H9 (cell line): ENCODE results near the gene PKN3. TPM values are rescaled to one million over a fixed set of nuclear protein-coding genes. Genes with fewer than 3 reads are reported as not detected.
A peak's percentile ranks its signal among the peaks of the same experiment; 100 is the strongest.

ENCODE experiments used
- DNase-seq: peaks from one replicate; pipeline ENCODE4 v3.0.0-alpha.2; 2017
- H2AFZ ChIP-seq: one replicate; pipeline ENCODE4 v1.6.1; 2013; ENCODE audit warnings: mild to moderate bottlenecking, low read length, control low read depth, moderate library complexity
- H2AK5ac ChIP-seq: 2 replicates; pipeline ENCODE4 v1.6.1; 2013; ENCODE audit warnings: low read length, control low read depth, mixed read lengths; ENCODE audit not compliant: insufficient read length
- H2BK120ac ChIP-seq: one replicate; pipeline ENCODE4 v1.6.1; 2013; ENCODE audit warnings: low read depth, mild to moderate bottlenecking, low read length, control low read depth, inconsistent platforms; ENCODE audit not compliant: poor library complexity, severe bottlenecking
- H2BK12ac ChIP-seq: 2 replicates; pipeline ENCODE4 v1.6.1; 2013; ENCODE audit warnings: low read length, control low read depth, mixed read lengths, low read depth; ENCODE audit not compliant: insufficient read length
- H2BK15ac ChIP-seq: 2 replicates; pipeline ENCODE4 v1.6.1; 2013; ENCODE audit warnings: low read depth, low read length, control low read depth
- H2BK20ac ChIP-seq: one replicate; pipeline ENCODE4 v1.6.1; 2013; ENCODE audit warnings: low read depth, mild to moderate bottlenecking, low read length, control low read depth, inconsistent platforms; ENCODE audit not compliant: poor library complexity, severe bottlenecking
- H2BK5ac ChIP-seq: 2 replicates; pipeline ENCODE4 v1.6.1; 2013; ENCODE audit warnings: low read length, control low read depth, mixed read lengths; ENCODE audit not compliant: insufficient read length
- H3K14ac ChIP-seq: 2 replicates; pipeline ENCODE4 v1.6.1; 2013; ENCODE audit warnings: low read length, control low read depth; ENCODE audit not compliant: insufficient read depth
- H3K18ac ChIP-seq: 2 replicates; pipeline ENCODE4 v1.6.1; 2013; ENCODE audit warnings: low read depth, mild to moderate bottlenecking, mixed read lengths, low read length, control low read depth; ENCODE audit not compliant: insufficient read length
- H3K23ac ChIP-seq: 2 replicates; pipeline ENCODE4 v1.6.1; 2013; ENCODE audit warnings: low read length, control low read depth, mixed read lengths, low read depth; ENCODE audit not compliant: insufficient read length
- H3K23me2 ChIP-seq: 2 replicates; pipeline ENCODE4 v1.6.1; 2013; ENCODE audit warnings: low read depth, mild to moderate bottlenecking, mixed read lengths, low read length, control low read depth; ENCODE audit not compliant: insufficient read length, poor library complexity, severe bottlenecking
- H3K27ac ChIP-seq: 2 replicates; pipeline ENCODE4 v1.5.1; 2013; ENCODE audit warnings: low read length, control low read depth, mixed read lengths, low read depth; ENCODE audit not compliant: insufficient read length
- H3K27me3 ChIP-seq: 2 replicates; pipeline ENCODE4 v1.6.1; 2013; ENCODE audit warnings: low read length, control low read depth, inconsistent platforms; ENCODE audit not compliant: insufficient read depth
- H3K4ac ChIP-seq: 2 replicates; pipeline ENCODE4 v1.6.1; 2013; ENCODE audit warnings: low read depth, mild to moderate bottlenecking, control low read depth, inconsistent platforms, low read length, moderate library complexity
- H3K4me1 ChIP-seq: 2 replicates; pipeline ENCODE4 v1.6.1; 2013; ENCODE audit warnings: low read length, control low read depth, inconsistent platforms; ENCODE audit not compliant: insufficient read depth
- H3K4me2 ChIP-seq: 2 replicates; pipeline ENCODE4 v1.6.1; 2013; ENCODE audit warnings: low read length, control low read depth, mixed read lengths; ENCODE audit not compliant: insufficient read length, insufficient read depth
- H3K56ac ChIP-seq: 2 replicates; pipeline ENCODE4 v1.6.1; 2013; ENCODE audit warnings: low read depth, mild to moderate bottlenecking, mixed read lengths, low read length, control low read depth; ENCODE audit not compliant: insufficient read length
- H3K79me1 ChIP-seq: 2 replicates; pipeline ENCODE4 v1.6.1; 2013; ENCODE audit warnings: low read depth, mild to moderate bottlenecking, moderate library complexity, low read length, control low read depth, inconsistent platforms; ENCODE audit not compliant: insufficient read depth, poor library complexity, severe bottlenecking
- H3K79me2 ChIP-seq: 2 replicates; pipeline ENCODE4 v1.6.1; 2013; ENCODE audit warnings: low read length, control low read depth, inconsistent platforms; ENCODE audit not compliant: insufficient read depth
- H3K9ac ChIP-seq: 2 replicates; pipeline ENCODE4 v1.6.1; 2013; ENCODE audit warnings: low read length, control low read depth, mixed read lengths; ENCODE audit not compliant: insufficient read length; ENCODE audit errors: extremely low read depth
- H3K9me3 ChIP-seq: one replicate; pipeline ENCODE4 v1.6.1; 2013; ENCODE audit warnings: low read depth, low read length, inconsistent platforms; ENCODE audit not compliant: control insufficient read depth
- H3T11ph ChIP-seq: one replicate; pipeline ENCODE4 v1.6.1; 2013; ENCODE audit warnings: mild to moderate bottlenecking, low read length, control low read depth, inconsistent platforms
- H4K20me1 ChIP-seq: one replicate; pipeline ENCODE4 v1.6.1; 2013; ENCODE audit not compliant: control insufficient read depth, insufficient read length, insufficient read depth
- H4K5ac ChIP-seq: 2 replicates; pipeline ENCODE4 v1.6.1; 2013; ENCODE audit warnings: low read depth, mild to moderate bottlenecking, mixed read lengths, low read length, control low read depth; ENCODE audit not compliant: insufficient read length
- H4K8ac ChIP-seq: replicated peaks from 2 replicates; pipeline ENCODE4 v1.6.1; 2013; ENCODE audit warnings: low read length, control low read depth, mixed read lengths, low read depth; ENCODE audit not compliant: insufficient read length
- H4K91ac ChIP-seq: 2 replicates; pipeline ENCODE4 v1.6.1; 2013; ENCODE audit warnings: low read depth, mild to moderate bottlenecking, moderate library complexity, mixed read lengths, low read length, control low read depth; ENCODE audit not compliant: insufficient read length
- H3K27ac Mint-ChIP-seq, 3 experiments: 2 replicates in 2 of 3; 3 replicates in 1 of 3; pipeline ENCODE4 v1.8.0; 2020 to 2021; ENCODE audit warnings: mixed read lengths in 3 of 3, mild to moderate bottlenecking in 1 of 3, moderate library complexity in 1 of 3
- H3K27me3 Mint-ChIP-seq: 2 replicates; pipeline ENCODE4 v1.8.0; 2021; ENCODE audit warnings: low read depth, mild to moderate bottlenecking, moderate library complexity, mixed read lengths
- H3K36me3 Mint-ChIP-seq, 3 experiments: 2 replicates in 2 of 3; 3 replicates in 1 of 3; pipeline ENCODE4 v1.8.0; 2020 to 2021; ENCODE audit warnings: low read depth in 3 of 3, mixed read lengths in 3 of 3; ENCODE audit not compliant: insufficient read depth in 1 of 3
- H3K4me1 Mint-ChIP-seq, 2 experiments: 2 replicates each; pipeline ENCODE4 v1.8.0; 2020; ENCODE audit warnings: mixed read lengths in 2 of 2
- H3K4me3 Mint-ChIP-seq, 2 experiments: 2 replicates in 1 of 2; 3 replicates in 1 of 2; pipeline ENCODE4 v1.8.0; 2020 to 2021; ENCODE audit warnings: mild to moderate bottlenecking in 2 of 2, mixed read lengths in 2 of 2, moderate library complexity in 1 of 2
- H3K9me3 Mint-ChIP-seq, 2 experiments: 2 replicates in 1 of 2; 3 replicates in 1 of 2; pipeline ENCODE4 v1.8.0; 2020; ENCODE audit warnings: mild to moderate bottlenecking in 2 of 2, mixed read lengths in 2 of 2, moderate library complexity in 1 of 2
- CTCF ChIP-seq: fragments of 200-600 bp; sonication (generic); conservative IDR thresholded peaks from 3 replicates; pipeline ENCODE4 v1.8.0; 2021; ENCODE audit warnings: antibody characterized with exemption, mild to moderate bottlenecking
- WGBS: extraction: QIAGEN DNeasy Blood & Tissue Kit; methylation state at CpG from one replicate; pipeline ENCODE4 v1.1.7; 2013; ENCODE audit warnings: missing lambda C conversion rate, low lambda C conversion rate, mixed read lengths; ENCODE audit not compliant: insufficient read length; ENCODE audit errors: extremely low coverage; 5-methylcytosine and 5-hydroxymethylcytosine counted together
- total RNA-seq: library from RNA; stranded (reverse); gene quantifications from 2 replicates; pipeline ENCODE4 v1.2.1, GENCODE V29; 2021

Gene PKN3
- total RNA-seq, 1 experiment from 2014 or later: 25.0 TPM

- Histone ChIP-seq H3K79me1 (no peaks in the 10 kb centered on the region), H3K4me1 (no peaks in the 10 kb centered on the region), H3K23ac (no peak overlapping the region), H3T11ph (no peak overlapping the region), H2AFZ (no peak overlapping the region), H2AK5ac (no peak overlapping the region), H2BK120ac (no peak overlapping the region), H3K18ac (no peak overlapping the region), H4K91ac (no peak overlapping the region), H3K23me2 (peaks cover 7% of the 10 kb centered on the region), H2BK12ac (no peak overlapping the region), H2BK20ac (no peak overlapping the region), H3K4ac (no peak overlapping the region), H2BK15ac (no peak overlapping the region), H3K14ac (no peak overlapping the region), H4K8ac (no peak overlapping the region), H4K5ac (no peak overlapping the region), H2BK5ac (no peak overlapping the region), H3K27ac (no peak overlapping the region), H3K9me3 (no peaks in the 10 kb centered on the region), H3K56ac (no peak overlapping the region), H3K9ac (no peak overlapping the region), H4K20me1 (no peaks in the 10 kb centered on the region), H3K4me2 (no peak overlapping the region), H3K27me3 (no peaks in the 10 kb centered on the region), H3K79me2 (no peaks in the 10 kb centered on the region)
- peaks cover 5 to 10% (median 8%) of the 10 kb centered on the region in 3 experiments; a peak in 4 of 7 replicates for H3K36me3 Mint-ChIP-seq
- no peak for TF ChIP-seq CTCF
- peak; percentile 22 for DNase-seq
- H3K9me3 Mint-ChIP-seq: peaks cover 2% of the 10 kb centered on the region in 2 experiments; a peak in 1 of 5 replicates
- H3K4me1 Mint-ChIP-seq: peaks cover 2 to 7% of the 10 kb centered on the region in 2 experiments; a peak in 3 of 4 replicates
- no CpG with 5 or more reads among the region's 1 CpG for WGBS
- H3K27me3 Mint-ChIP-seq: no peaks in the 10 kb centered on the region; the same call in 1 of the 2 replicates
- no peak overlapping the region for H3K27ac Mint-ChIP-seq
- no peak overlapping the region for H3K4me3 Mint-ChIP-seq
These were observed 3.7 kb downstream of the PKN3 start for GRCh38 chr9:128706045-128706444.
